ENCODE measurements around the gene DHRS4.
A peak's percentile ranks its signal among the peaks of the same experiment; 100 is the strongest.

Gene DHRS4

DNA sequence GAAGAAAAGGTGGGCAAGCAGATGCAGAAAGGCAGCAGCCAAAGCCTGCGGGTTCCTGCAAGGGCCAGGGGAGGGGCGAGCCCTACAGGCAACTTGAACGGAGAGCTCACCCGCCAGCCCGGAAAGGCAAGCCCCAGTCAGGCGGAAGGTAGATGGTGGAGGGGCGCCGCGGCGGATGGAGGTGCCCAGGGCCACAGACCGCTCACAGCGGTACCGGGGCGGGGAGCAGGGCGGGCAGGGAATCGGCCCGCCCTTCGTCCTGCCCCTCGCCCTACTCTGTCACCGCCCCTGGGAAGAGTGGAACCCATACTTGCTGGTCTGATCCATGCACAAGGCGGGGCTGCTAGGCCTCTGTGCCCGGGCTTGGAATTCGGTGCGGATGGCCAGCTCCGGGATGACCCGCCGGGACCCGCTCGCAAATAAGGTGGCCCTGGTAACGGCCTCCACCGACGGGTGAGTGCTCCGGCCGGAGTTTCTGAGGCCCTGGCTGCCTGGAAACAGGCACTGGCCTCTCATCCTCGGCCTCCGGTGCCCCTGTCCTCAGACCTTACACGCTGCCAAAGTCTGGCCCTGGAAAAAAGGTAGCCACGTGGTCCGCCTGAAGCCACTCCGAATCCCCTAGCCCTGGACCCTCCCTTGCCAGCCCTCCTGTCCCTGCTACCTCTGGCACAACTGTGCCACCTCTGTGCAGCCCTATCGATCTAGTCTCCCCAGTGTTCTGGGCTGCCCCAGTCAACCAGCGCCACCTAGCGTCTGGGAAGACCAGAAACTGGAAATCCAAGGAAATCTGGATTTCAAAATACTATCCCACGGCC lies at the start of gene DHRS4:
Gene DHRS4, plus strand, starts transcription at position 307 of the 815 bp plus-strand sequence. Its CDS starts 19 bp downstream, at position 326.
- peak; percentile 85 to 86 for DNase-seq

DNA sequence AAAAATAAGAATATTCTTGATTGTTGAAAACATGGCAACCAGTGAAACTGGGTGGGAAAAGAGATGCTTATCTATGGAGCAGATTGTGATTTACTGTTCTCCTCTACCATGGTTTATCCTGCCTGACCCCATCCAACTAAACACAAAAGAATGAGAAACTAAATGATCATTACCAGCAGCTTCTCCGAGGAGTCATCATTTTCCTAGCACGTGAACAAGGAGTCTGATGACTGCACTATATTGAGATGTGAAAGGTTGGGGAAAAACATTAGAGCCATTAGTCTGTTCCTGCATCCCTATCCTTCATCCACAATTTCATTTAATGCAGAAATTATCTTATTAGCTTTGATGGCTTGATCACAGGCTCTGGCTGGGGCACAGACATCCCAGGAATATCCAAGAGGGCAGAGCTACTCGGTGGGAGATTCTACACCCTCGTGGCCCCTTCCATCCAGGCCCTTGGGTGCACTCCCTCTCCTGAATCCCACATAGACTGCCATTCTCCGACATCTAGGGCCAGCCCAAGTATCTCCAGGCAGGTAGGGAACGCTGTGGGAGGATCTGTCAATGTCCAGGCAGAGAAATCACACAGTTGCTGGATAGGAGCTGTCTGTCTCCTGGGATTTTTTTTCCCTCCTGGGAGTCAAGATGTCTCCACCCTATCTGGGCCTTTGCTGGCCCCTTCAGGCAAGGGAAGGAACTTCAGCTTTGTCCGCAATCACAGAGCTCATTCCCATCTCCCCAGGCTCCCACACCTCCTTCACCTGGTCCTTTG lies 43.3 kb upstream of the DHRS4 start:
- DNase-seq, result peak; percentile 19 to 33

GRCh38 chr14:23910876-23911210 lies 42.7 kb upstream of the DHRS4 start:
- no peak for DNase-seq

DNA sequence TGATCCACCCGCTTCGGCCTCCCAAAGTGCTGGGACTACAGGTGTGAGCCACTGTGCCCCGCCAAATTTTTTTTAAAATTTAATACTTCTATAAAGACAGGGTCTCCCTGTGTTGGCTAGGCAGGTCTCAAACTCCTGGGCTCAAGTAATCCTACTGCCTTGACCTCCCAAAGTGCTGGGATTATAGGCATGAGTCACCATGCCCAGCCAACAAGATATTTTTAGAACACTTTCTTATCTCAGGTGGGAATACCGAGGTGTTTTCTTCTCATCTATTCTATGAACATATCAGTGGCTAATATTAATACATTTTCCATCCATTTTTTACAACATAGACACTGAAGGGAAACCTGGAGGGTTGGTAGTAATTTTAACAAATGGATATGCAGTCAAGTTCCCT lies 38.0 kb upstream of the DHRS4 start:
- DNase-seq, result no peak

DNA sequence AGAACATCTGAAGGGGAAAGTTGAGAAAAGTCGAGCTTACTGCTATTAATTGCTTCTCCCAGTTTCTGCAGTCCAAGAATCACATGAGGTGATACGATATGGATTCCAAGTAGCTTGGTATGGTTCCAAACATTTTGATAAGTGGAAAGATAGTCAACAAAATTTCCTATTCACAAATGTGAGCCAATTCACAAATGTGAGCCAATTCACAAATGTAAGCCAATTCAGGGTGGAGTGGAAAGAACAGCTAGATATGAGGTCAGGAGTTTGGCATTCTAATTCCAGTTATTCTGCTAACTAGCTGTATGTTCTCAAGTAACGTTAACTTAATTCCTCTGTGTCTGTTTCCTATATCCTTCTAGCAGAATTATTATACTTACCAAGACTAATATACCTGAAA lies 37.6 kb upstream of the DHRS4 start:
- no peak for DNase-seq

GRCh38 chr14:23916446-23916845 lies 37.1 kb upstream of the DHRS4 start:
- DNase-seq, result no peak

DNA sequence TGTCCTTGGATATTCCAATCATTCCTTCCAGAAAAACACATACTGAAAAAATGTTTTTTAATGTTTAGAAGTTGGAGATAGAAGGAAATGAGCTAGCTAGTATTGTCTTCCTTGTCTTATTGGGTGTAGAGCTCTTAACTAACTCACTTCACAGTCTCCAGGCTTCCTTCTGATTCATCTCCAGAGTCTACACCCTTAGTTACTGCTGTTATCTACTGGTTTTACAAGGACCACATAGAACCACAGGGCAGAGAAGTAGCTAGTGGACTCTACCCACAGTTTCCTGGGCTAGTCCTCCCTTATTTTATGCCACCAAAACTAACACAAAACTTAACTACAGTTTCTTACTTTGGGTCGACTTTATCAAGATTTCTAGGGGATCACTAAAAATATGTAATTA lies 31.0 kb upstream of the DHRS4 start:
- DNase-seq, result no peak

DNA sequence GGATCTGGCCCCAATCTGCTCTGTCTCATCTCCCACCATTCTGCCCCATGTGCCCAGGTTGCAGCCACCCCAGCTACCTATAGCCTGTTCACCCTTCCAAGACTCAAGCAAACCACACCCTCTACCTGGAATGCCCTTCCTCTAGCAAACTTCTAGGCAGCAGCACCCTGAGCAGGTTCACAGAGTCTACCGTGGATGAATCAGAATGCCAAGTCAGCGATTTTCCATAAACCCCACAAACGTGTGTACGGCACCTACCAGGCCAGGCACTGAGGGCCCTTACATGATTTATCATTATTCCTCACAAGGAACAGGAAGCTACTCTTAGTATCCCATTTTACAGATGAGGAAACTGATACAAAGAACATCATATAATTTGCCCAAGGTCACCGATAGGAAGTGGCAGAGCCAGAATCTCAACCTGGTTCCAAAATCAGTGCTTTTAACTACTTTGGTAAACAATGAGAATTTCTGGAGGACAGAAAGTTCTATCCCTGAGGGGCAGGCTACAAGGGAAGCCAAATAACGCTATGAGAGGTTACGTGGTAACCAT lies 28.0 kb upstream of the DHRS4 start:
- DNase-seq, result no peak

DNA sequence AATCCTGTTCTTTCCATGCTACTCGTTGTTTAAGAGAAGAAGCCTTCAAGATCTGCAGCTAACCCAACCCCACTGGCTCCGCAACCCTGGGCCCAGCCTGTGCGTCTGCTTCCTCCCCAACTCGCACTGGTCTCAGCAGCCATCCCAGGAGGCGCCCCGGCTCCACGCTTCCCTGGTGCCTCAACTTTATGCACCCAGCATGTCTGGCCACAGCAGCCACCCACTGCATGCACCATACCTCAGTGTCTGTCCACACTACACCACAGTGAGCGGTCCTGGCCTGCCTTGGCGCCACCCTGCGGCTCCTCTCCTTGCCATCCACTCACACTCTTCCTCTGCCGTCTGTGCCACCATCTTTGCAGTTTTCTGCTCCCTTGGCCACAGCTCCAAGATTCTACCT lies 27.0 kb upstream of the DHRS4 start:
- no peak for DNase-seq

DNA sequence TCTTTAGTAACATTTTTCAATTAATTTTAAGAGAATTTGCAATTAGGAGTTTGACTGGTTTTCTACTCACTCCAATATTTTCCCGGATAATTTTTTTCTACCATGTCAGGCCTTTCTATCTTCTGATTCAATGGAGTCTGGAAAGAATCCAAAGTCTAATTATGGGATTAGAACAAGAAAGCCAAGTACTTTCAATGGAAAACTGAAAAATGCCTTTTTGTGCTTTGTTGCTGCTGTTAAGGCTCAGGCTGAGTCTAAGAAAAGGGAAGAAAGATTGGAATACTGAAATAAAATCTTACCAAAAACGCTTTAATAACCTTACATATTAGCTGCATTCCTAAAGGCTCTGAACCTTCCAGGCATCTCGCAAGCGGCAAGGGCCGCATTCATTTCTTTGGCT lies 24.4 kb upstream of the DHRS4 start:
- no peak for DNase-seq

- DNase-seq, result peak; percentile 88 to 92
These were observed 23.7 kb upstream of the DHRS4 start for GRCh38 chr14:23929822-23930294.

DNA sequence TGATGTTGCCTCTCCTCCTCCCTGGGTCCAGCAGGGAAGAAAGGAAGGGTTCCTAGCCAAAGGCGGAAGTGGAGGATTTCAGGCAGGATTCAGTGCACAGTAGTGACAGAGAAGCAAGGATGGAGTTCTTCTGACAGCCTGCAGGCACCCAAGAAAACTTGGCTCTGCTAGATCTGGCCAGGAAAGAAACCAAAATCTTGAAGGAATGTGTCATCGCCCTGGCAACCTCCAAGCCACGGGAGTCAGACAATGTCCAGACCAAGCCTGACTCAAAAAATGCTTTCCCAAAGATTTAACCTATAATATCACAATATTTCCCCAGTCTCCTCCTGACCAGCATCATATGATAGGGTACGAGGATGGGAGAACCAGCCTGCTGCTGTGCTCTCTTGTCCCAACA lies 22.8 kb upstream of the DHRS4 start:
- DNase-seq, result no peak

DNA sequence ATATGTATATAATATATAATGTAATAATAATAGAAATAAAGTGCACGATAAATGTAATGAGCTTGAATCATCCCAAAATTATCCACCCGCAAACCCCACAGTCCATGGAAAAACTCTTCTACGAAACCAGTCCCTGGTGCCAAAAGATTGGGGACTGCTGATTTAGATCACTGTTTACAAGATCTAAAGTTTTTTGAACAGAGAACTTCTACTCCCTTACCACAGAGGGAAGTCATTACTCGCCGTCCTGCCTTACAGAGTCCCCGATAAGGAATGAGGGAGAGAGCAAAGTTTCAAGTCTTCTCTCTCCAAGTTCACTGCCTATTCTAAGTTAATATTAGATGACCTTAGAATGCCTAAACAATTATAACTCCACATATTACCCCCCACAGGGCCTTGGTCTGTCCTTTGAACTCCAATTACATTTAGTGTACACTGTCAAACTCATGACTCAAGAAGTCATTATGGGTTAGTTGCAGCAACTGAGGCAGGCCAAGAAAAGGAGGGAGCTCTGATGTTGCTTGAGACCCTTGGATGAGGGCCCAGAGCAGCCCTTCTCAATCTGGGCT lies 21.8 kb upstream of the DHRS4 start:
- DNase-seq, result no peak

- no peak for DNase-seq
These were observed 20.9 kb upstream of the DHRS4 start for GRCh38 chr14:23932639-23933038.

GRCh38 chr14:23933108-23933741 lies 20.3 kb upstream of the DHRS4 start:
- no peak for DNase-seq

DNA sequence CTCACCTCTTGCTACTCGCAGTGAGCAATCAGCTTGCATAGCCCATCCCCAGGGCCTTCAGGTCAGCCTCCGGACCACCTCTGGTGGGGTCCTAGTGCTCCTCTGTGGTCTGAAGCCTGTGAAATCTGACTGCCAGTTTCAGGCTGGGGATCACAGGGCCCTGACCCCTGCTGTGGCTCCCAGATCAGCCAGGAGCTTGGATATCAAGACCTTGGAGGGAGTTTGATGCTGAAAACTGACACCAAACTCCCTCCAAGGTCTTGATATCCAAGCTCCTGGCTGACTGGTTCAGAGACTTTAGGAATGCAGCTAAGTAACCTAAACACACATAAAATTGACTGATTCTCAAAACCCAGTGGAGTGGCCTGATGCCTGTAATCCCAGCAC lies 19.8 kb upstream of the DHRS4 start:
- DNase-seq, result no peak

- DNase-seq, result no peak
These were observed 18.4 kb upstream of the DHRS4 start for GRCh38 chr14:23935158-23935557.

- DNase-seq, result no peak
These were observed 17.3 kb upstream of the DHRS4 start for GRCh38 chr14:23936084-23936829.

- no peak for DNase-seq
These were observed 16.4 kb upstream of the DHRS4 start for GRCh38 chr14:23937203-23937602.

DNA sequence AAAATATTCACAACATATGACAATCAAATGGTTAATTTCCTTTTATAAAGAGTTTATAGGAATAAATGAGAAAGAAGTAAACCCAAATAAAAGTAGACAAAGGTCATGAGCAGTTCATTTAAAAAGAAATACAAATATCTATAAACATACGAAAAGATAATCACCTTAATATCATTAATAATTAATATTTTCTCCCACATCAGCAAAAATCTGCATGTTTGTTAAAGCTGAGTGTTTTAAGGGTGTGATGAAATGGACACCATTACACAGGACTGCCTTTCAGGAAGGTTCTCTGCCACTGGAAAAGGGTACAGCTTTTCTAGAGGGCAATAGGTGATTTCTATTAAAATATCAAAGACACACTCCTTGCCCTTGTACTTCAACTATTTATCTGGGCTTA lies 14.7 kb upstream of the DHRS4 start:
- DNase-seq, result no peak

DNA sequence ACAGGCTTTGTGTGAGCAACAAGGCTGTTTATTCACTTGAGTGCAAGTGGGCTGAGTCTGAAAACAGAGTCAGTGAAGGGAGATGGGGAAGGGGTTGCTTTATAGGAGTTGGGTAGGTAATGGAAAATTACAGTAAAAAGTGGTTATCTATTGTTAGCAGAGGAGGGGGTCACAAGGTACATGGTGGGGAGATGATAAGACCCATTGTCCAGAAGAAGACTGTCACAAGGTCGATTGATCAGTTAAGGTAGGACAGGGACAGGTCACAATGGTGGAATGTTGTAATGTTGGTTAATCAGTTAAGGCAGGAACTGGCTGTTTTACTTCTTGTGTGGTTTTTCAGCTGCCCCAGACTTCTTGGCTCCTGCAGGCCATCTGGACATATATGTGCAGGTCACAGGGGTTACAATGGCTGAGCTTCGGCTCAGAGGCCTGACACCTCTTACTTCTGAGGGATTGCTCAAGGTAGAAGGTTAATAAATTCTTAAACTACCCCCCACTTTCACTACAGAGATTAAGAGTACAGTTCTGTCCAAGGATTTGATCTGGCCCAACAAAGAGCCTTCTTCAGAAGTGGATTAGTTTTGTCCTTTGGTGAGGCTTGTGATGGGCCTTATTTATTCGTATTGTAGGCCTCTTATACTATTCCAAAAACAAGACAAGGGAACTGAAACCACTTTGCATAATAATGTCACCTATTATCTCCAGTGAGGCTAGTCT lies 13.8 kb upstream of the DHRS4 start:
- no peak for DNase-seq

GRCh38 chr14:23941230-23941629 lies 12.3 kb upstream of the DHRS4 start:
- DNase-seq, result no peak

All from stimulated activated CD4-positive, alpha-beta T cell treated with anti-CD3 and anti-CD28 coated beads, Interleukin-2, amount 100 ng/mL, for 24 hours (primary cell).